ENCODE results near the gene POLDIP2. TPM values are rescaled to one million over a fixed set of nuclear protein-coding genes. Genes with fewer than 3 reads are reported as not detected.

The POLDIP2 gene
- total and polyA plus RNA-seq, 2 of the 13 experiments (the other 11 are each of a cell fraction or from before 2014, with no cell fraction given): 85.9 to 114 TPM

DNA sequence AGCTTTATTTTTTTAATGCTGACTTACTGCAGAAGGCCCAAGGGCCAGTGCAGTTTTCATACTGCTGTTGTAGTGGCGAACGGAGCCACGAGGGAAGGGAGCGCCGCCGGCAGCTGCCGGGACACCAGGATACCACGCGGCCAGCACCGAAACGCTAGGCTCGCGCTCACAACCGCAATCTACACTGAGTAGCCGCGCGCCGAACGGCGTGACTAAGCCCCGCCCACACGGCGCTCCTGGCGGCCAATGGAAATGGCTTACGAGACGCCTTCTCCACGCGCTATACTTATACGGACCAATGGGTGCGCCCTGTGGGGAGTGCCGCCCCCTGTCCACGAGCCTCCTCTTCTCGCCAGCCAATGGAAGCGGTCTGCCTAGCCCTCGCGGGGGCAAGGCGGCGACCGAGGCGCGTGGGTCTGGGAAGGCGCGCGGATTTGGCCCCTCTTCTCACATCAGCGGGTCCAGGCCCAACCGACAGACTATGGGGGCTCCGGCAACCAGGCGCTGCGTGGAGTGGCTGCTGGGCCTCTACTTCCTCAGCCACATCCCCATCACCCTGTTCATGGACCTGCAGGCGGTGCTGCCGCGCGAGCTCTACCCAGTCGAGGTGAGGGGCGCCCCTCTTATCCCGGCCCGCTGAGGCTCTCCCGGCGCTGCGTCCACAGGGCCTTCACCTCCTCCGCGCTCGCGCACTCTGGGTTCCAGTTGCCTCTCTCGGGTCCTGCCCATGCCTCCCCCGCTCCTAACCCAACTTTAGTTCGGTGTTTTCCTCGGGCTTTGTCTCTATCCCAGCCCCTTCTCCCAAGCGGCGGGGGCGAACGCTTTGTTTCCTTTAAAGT is 38.3 kb downstream of the POLDIP2 start, which contains the start of gene TMEM97 (continued):
- TF ChIP-seq, protein P1, sequence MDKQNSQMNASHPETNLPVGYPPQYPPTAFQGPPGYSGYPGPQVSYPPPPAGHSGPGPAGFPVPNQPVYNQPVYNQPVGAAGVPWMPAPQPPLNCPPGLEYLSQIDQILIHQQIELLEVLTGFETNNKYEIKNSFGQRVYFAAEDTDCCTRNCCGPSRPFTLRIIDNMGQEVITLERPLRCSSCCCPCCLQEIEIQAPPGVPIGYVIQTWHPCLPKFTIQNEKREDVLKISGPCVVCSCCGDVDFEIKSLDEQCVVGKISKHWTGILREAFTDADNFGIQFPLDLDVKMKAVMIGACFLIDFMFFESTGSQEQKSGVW (CRISPR knock-in tag; IDR thresholded peaks at IDR 0.05; ENCODE audit: borderline replicate concordance): 0 out of 2 replicates have a peak, but pooled peaks have one; percentile 46
- TF ChIP-seq SP2 (CRISPR knock-in tag; IDR thresholded peaks at IDR 0.05) (peak; percentile 87), ZMAT3 (CRISPR knock-in tag; conservative IDR thresholded peaks at IDR 0.05) (peak; percentile 83), HIVEP1 (CRISPR knock-in tag; IDR thresholded peaks at IDR 0.05) (no peak; the same call in 1 of the 2 replicates), FOXO4 (CRISPR knock-in tag; conservative IDR thresholded peaks at IDR 0.05) (peak; percentile 63; the same call in 1 of the 2 replicates), ZNF747 (CRISPR knock-in tag; IDR thresholded peaks at IDR 0.05; ENCODE audit: borderline replicate concordance) (no peak), ATF4 (CRISPR knock-in tag; IDR thresholded peaks at IDR 0.05) (peak in 1 of 2 experiments; percentile 36; a peak in 1 of 4 replicates), SAFB2 (CRISPR knock-in tag; IDR thresholded peaks at IDR 0.05; ENCODE audit: borderline replicate concordance, low read depth) (no peak; the same call in 1 of the 2 replicates), FOXP4 (CRISPR knock-in tag; IDR thresholded peaks at IDR 0.05) (peak; percentile 64), SNAI1 (CRISPR knock-in tag; IDR thresholded peaks at IDR 0.05; ENCODE audit: borderline replicate concordance) (0 out of 2 replicates have a peak, but pooled peaks have one; percentile 67), FOXC1 (CRISPR knock-in tag; IDR thresholded peaks at IDR 0.05; ENCODE audit: borderline replicate concordance) (peak; percentile 28; the same call in 1 of the 2 replicates), ZNF317 (CRISPR knock-in tag; IDR thresholded peaks at IDR 0.05) (no peak), SALL2 (CRISPR knock-in tag; IDR thresholded peaks at IDR 0.05) (peak; percentile 86), ZNF768 (CRISPR knock-in tag; IDR thresholded peaks at IDR 0.05) (peak; percentile 25; the same call in 1 of the 2 replicates), JUN (CRISPR knock-in tag; IDR thresholded peaks at IDR 0.05) (peak; percentile 28; the same call in 1 of the 2 replicates), XRCC5 (optimal IDR thresholded peaks at IDR 0.05; ENCODE audit: low read length) (no peak), ZNF441 (CRISPR knock-in tag; IDR thresholded peaks at IDR 0.05; ENCODE audit: borderline replicate concordance) (peak; percentile 77; the same call in 1 of the 2 replicates), ZC3H4 (CRISPR knock-in tag; IDR thresholded peaks at IDR 0.05; ENCODE audit: borderline replicate concordance) (no peak), SMARCC2 (IDR thresholded peaks at IDR 0.05) (no peak), KLF6 (CRISPR knock-in tag; IDR thresholded peaks at IDR 0.05) (no peak; the same call in 1 of the 2 replicates)
- TF ChIP-seq, protein P2, sequence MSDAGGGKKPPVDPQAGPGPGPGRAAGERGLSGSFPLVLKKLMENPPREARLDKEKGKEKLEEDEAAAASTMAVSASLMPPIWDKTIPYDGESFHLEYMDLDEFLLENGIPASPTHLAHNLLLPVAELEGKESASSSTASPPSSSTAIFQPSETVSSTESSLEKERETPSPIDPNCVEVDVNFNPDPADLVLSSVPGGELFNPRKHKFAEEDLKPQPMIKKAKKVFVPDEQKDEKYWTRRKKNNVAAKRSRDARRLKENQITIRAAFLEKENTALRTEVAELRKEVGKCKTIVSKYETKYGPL (CRISPR knock-in tag; IDR thresholded peaks at IDR 0.05): no peak
